GM18520 (cell line): ENCODE data around the gene TRPC6.
"Not testable (repeated sequence)": the region's sequence is repeated elsewhere in the genome, so short reads cannot be mapped to it uniquely, and the experiment has no call there.

Experiments used
- ATAC-seq: cut with Tn5 transposase; IDR thresholded peaks from one replicate; pipeline ENCODE4 v1.9.1; 2021; ENCODE audit not compliant: unreplicated experiment

The TRPC6 gene

DNA sequence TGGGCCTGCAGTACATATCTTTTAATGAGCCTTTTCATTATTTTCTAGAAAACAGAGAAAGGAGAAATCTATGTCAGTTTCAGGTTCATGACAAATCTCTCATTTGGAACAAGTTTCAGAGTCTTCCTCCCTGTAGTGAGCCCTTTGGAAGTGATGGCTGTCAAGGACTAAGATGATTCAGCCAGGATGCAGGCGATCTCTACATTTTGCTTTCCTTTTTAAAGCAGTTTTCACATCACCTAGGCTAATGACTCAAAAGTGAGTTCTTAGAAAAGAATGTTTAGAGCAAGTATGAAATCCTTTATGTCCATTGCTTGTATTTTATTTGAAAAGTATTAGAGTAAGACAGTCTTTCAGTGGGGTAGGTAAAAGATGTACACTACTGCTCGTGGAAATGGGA is 130.1 kb downstream of the TRPC6 start:
- no peak for ATAC-seq

GRCh38 chr11:101448881-101449442 is 134.8 kb downstream of the TRPC6 start:
- ATAC-seq, result no peak

DNA sequence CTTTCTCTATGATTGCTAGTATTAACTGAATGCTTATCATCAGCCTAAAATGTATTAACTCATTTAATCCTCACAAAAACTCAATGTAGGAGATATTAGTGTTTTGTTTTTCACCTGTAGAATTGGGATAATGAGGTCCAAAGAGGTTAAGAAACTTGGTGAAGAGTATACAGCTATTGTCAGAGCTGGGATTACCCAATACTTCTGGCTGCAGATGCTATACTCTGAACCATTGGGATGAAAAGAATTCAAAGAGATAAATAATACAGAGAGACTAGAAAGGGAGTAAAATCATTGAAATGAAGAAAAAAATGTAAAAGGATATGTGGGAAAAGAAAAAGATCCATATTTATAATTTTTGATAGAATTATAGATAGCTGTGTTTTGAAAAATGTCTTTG is 137.1 kb downstream of the TRPC6 start:
- ATAC-seq, result no peak

DNA sequence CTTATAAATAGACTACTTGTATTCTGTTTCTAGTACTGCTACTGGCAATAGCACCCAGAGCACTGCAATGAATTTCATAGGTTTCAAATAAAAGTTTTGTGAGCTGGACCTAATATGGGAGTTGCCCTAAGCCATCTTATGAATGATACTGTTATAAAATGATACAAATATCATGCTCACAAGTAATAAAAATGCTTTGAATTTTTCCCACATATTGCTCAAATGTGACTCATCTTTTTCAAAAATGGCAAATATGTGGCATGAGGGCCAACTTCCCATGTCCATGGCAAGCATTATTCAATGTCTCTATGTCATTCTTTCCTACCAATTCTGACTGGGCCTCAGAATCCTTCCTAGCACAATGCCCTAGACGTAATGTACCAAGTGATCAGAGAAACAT is 137.6 kb downstream of the TRPC6 start:
- no peak for ATAC-seq

- no peak for ATAC-seq
Observed at GRCh38 chr11:101445761-101446160, 138.0 kb downstream of the TRPC6 start.

DNA sequence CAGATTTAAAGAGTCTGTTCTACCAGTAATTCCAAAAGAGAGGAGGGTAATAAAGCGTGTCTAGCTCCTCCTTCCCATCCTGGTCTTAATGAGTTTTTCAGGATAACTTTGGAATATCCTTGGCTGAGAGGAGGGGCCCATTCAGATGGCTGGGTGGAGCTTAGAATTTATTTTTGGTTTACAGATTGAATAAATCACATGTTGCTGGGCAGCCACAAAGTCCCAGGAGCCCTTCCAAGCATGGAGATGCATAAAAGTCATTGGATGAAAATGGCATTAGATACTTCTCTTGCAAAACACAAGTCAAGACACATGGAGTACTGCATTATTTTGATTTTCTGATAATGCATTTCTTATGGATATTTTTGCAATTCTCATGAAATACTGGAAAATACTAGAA is 139.0 kb downstream of the TRPC6 start:
- ATAC-seq, result no peak

DNA sequence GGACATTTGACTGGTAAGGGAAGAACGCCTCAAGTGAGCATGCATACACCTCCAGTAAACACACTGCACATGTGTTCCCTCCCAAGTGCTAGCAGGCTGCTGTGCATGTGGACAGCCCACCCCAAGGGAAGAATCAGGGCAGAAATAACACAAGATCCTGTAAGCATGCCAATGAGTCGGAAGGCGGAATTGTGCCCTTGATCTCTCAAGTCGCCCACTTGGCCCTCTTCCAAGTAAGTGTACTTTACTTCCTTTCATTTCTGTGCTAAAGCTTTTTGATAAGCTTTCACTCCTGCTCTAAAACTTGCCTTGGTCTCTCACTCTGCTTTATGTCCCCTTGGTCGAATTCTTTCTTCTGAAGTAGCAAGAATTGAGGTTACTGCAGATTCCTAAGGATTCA is 139.6 kb downstream of the TRPC6 start:
- no peak for ATAC-seq

DNA sequence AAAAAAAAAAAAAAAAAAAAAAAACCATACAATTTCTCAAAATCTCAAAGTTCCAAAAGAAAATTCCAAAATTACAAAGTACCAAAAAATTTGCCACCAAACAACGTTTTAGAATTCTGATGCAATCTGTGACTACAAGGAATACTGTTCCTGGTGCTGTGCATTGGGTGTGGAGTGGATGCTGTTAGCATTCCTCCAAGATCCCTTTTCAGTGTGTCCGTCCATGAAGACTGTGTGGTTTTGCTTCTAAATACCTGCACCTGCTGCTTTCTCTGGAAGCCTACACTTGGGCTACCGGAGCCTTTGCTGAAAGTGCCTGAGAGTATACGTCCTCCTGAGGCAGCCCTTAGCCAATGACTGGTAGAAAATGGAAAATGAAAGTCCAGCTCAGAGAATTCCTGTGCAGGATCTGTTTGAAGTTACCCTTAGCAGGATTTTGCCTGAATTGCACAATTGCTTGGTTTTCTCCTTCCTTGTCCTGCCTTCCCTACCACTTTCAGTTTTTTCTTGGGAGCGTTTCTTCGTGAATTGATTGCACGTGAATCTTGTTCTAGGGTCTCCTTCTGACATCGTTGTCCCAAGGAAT is 140.8 kb downstream of the TRPC6 start:
- no peak for ATAC-seq

GRCh38 chr11:101442171-101442570 is 141.6 kb downstream of the TRPC6 start:
- ATAC-seq, result no peak

- ATAC-seq, result no peak
Observed at GRCh38 chr11:101441747-101442146, 142.1 kb downstream of the TRPC6 start.

DNA sequence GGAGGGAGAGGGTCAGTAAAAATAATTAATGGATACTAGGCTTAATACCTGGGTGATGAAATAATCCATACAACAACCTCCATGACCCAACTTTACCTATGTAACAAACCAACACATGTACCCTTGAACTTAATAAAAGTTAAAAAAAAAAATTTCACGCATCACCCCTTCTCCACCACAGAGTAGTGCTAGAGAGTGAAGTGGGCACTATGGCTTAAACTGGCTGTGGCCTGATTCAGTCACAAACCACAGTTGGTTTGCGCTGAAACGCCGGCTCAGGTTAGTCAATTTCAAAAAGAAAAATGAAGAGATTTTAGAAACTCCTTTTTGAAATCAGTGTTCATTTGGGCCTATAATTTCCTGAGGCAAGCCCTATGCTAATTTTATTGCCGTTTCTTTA is 144.3 kb downstream of the TRPC6 start:
- ATAC-seq, result no peak

DNA sequence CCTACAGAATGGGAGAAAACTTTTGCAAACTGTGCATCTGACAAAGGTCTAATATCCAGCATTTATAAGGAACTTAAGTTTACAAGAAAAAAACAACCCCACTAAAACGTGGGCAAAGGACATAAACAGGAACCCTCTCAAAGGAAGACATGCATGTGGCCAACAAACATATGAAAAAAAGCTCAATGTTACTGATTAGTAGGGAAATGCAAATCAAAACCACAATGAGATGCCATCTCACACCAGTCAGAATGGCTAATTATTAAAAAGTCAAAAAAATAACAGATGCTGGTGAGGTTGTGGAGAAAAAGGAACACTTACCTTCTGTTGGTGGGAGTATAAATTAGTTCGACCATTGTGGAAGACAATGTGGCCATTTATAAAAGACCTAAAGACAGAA is 145.1 kb downstream of the TRPC6 start:
- not testable (repeated sequence) for ATAC-seq

DNA sequence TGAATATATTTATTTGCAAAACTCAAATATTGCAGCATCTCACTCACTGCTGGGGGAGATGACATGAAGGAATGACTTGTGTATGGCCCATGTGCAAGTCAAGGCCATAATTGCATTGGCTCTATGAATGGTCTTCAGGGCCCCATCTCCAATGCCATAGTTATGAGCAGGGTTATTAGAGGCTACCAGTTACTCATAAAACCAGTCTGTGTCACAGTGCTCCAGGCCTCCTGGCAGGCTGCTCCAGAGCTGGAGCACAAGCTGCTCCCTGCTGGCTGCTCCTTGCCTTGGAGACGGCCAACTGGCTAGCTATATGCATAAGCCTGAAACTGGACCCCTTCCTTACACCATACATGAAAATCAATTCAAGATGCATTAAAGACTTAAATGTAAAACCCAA is 145.7 kb downstream of the TRPC6 start:
- no peak for ATAC-seq

- no peak for ATAC-seq
Observed at GRCh38 chr11:101436511-101437142, 147.2 kb downstream of the TRPC6 start.

GRCh38 chr11:101435408-101435973 is 148.3 kb downstream of the TRPC6 start:
- ATAC-seq, result no peak

DNA sequence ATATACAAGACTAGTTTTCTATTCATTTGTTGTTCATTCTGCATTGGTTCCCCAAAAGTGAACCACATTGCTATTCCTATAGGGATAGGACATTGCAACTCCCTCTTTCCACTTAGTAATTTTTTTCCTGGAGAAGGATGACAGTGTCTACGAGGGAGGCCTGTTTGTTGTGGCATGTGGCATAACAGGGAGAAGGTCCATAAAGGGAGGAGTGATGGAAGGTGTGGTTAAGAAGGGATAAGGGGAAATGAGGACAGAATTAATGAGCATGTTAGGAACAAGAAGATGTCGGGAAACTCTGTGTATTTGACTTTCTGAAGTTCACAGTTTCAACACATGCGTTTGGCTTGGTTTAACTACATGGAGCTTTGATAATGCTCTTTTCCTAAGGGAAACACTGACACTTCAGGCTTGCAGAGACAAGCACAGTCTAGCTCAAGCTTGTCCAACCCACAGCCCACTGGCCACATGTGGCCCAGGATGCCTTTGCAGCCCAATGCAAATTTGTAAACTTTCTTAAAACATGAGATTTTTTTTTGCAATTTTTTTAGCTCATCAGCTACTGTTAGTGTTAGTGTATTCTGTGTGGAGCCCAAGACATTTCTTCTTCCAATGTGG is 149.7 kb downstream of the TRPC6 start:
- no peak for ATAC-seq

DNA sequence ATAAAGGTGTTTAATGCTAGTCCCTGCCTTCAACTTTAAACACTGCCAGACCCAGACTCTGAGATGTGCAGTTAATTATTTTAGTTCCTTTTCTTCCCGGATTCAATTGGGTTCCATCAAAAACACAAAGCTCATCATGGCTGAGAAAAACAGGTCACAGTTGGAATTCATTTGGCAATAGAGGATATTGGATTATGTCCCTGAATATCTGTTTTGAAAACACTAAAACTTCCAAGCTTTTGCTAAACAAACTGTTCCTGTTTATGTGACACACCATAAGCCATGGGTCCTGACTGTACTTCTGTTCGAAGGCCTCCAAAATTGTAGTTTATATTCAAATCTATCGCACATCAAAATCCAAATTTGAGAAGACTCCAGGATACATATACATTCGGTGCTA is 150.7 kb downstream of the TRPC6 start:
- no peak for ATAC-seq

DNA sequence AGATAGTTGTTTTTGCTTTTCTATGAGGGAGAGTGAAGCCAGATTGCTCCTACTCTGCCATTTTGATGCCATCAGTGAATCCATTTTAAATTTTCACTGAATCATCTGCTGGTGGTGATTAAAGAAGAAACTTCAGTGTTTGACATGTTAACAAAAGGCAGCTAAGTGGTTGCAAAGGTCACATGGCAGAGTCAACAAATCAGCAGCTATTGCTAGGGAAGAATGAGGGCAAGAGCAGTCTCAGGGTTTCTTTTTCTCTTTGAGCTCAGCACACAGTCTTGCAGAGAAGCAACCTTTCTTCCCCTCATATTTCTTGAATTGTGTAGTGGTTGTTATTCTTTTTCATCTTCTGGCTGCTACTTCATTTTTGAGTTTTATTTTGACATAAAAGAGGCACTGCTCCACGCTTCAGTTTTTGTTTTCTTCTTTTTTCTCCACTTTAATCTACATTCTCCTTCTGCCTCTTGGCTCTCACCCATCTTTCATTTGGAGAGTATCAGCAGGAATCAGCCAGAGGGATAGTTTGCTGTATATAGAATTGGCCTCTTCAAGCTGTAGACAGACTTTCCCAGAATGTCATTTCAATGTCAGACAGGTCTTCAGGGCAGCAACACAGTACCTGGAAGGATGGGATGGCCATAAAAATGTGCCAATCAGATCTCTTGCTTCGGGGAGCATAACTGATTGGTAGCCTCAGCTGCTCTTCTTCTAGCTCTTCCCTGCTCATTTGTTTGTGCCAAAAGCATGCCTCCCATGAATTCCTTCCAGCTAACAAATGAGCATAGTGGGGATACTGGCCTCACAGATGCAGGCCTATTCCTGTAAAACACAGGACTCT is 153.9 kb downstream of the TRPC6 start:
- ATAC-seq, result no peak

GRCh38 chr11:101428918-101429317 is 154.9 kb downstream of the TRPC6 start:
- no peak for ATAC-seq

DNA sequence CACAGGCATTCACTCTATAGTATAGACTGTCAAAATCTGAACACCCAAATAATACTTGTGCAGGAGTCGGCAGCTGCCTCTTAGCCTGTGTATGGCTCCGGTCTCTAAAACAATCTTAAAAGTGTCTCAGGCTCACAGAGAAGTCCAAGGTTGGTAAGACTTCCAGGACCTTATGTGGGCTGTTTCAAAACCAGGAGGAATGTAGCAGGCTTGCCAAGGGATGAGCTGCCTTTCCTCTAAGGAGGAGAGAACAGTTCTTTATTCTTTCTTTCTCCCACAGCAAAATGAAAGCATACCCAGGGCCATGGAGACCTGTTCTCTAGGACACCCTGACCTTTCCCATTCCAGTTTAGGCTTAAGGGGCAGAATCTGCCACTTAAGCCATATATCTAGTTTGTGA is 176.5 kb downstream of the TRPC6 start:
- ATAC-seq, result no peak
